SH-SY5Y (cell line): ENCODE results near the gene RALGAPA2.

Experiments used
- GATA2 ChIP-seq: IDR thresholded peaks from 2 replicates; pipeline ENCODE4 v1.6.1; 2011; ENCODE audit warnings: mild to moderate bottlenecking, low read depth, low read length
- GATA3 ChIP-seq: IDR thresholded peaks from 2 replicates; pipeline ENCODE4 v1.6.1; 2011; ENCODE audit warnings: low read depth, mild to moderate bottlenecking, low read length, moderate library complexity

- TF ChIP-seq GATA3 (no peak), GATA2 (no peak)
These were observed 277.0 kb downstream of the RALGAPA2 start for GRCh38 chr20:20435453-20435852.
